GM12878 (cell line): Measurements from ENCODE around the gene APOA4. TPM values are rescaled to one million over a fixed set of nuclear protein-coding genes. Genes with fewer than 3 reads are reported as not detected.

Experiments
- ATAC-seq: fragments of 200-7000 bp; cut with Tn5 transposase; 3 replicates; pipeline ENCODE4 v1.9.1; 2020; ENCODE audit warnings: mild to moderate bottlenecking, moderate library complexity
- BruUV-seq: library from RNA; stranded (reverse); fragments of 400-500 nt; replicated peaks from 2 replicates; lab custom pipeline; 2021; lab: Mats Ljungman, UMichigan
- CTCF ChIA-PET: fragments of 300-600 bp; sonication (Branson Sonifier 250); formaldehyde crosslinking; extraction: SDS; loops from one replicate; lab custom pipeline; 2021; ENCODE audit warnings: inconsistent platforms; lab: Yijun Ruan, JAX
- POLR2A ChIA-PET: fragments of 350-600 bp; formaldehyde crosslinking; extraction: SDS; loops from one replicate; lab custom pipeline; 2021; ENCODE audit warnings: inconsistent platforms; lab: Charles Lee
- RAD21 ChIA-PET: fragments of 300-600 bp; sonication (Branson Sonifier 250); formaldehyde crosslinking; loops from one replicate; lab custom pipeline; 2023; ENCODE audit warnings: antibody characterized with exemption; ENCODE audit not compliant: unreplicated experiment; lab: Charles Lee
- SMC1A ChIA-PET: fragments of 300-600 bp; sonication (Branson Sonifier 250); formaldehyde crosslinking; loops from one replicate; lab custom pipeline; 2023; ENCODE audit not compliant: unreplicated experiment, uncharacterized antibody; lab: Charles Lee
- DNase-seq: peaks from one replicate; pipeline ENCODE4 v3.0.0-alpha.2; 2011; ENCODE audit warnings: low read depth, low spot score
- FAIRE-seq: peaks from 3 replicates; lab custom pipeline; 2011; peaks lifted over from hg19 to GRCh38; lab: Jason Lieb, UNC
- H2AFZ ChIP-seq: 2 replicates; pipeline ENCODE4 v1.6.0; 2011; ENCODE audit warnings: low read depth, low read length, control low read depth; ENCODE audit not compliant: control insufficient read depth
- H3K27ac ChIP-seq: 2 replicates; pipeline ENCODE4 v1.5.1; 2011; ENCODE audit warnings: control low read depth; ENCODE audit not compliant: control insufficient read depth, insufficient read depth
- H3K27me3 ChIP-seq, 2 experiments: replicated peaks in 1 of 2; 2 replicates each; pipeline versions ENCODE4 v1.6.0 to v1.6.1; 2011; ENCODE audit warnings: low read length in 1 of 2; ENCODE audit not compliant: control insufficient read depth in 2 of 2, insufficient read depth in 2 of 2
- H3K36me3 ChIP-seq, 2 experiments: 2 replicates each; pipeline ENCODE4 v1.5.1; 2011; ENCODE audit warnings: low read length in 1 of 2; ENCODE audit not compliant: control insufficient read depth in 2 of 2, insufficient read depth in 2 of 2
- H3K4me1 ChIP-seq: 2 replicates; pipeline ENCODE4 v1.6.1; 2011; ENCODE audit warnings: mild to moderate bottlenecking, low read length, moderate library complexity, mixed read lengths; ENCODE audit not compliant: control insufficient read depth, insufficient read depth
- H3K4me2 ChIP-seq: 2 replicates; pipeline ENCODE4 v1.6.0; 2011; ENCODE audit warnings: control low read depth; ENCODE audit not compliant: control insufficient read depth, insufficient read depth
- H3K4me3 ChIP-seq: fragments of 200-600 bp; sonication (generic); 2 replicates; pipeline ENCODE4 v1.5.1; 2016
- H3K79me2 ChIP-seq: 2 replicates; pipeline ENCODE4 v1.6.0; 2011; ENCODE audit warnings: low read length; ENCODE audit not compliant: control insufficient read depth, insufficient read depth
- H3K9ac ChIP-seq: 2 replicates; pipeline ENCODE4 v1.8.0; 2011; ENCODE audit warnings: low read length, control low read depth, mixed read lengths; ENCODE audit not compliant: control insufficient read depth, insufficient read depth
- H3K9me3 ChIP-seq: replicated peaks from 3 replicates; pipeline ENCODE4 v1.5.1; 2011; ENCODE audit warnings: mild to moderate bottlenecking, low read length; ENCODE audit not compliant: control insufficient read depth, insufficient read depth
- H4K20me1 ChIP-seq: 2 replicates; pipeline ENCODE4 v1.6.0; 2011; ENCODE audit not compliant: control insufficient read depth, insufficient read depth
- EZH2 ChIP-seq: IDR thresholded peaks from 2 replicates; pipeline ENCODE4 v1.6.1; 2012; ENCODE audit warnings: low read depth, mild to moderate bottlenecking, control low read depth, inconsistent platforms, low read length, borderline replicate concordance; ENCODE audit not compliant: control insufficient read depth
- MTA3 ChIP-seq: IDR thresholded peaks from 2 replicates; pipeline ENCODE4 v1.6.1; 2012; ENCODE audit warnings: low read length, inconsistent platforms, borderline replicate concordance
- NR2C2 ChIP-seq: IDR thresholded peaks from 2 replicates; pipeline ENCODE4 v1.6.1; 2011; ENCODE audit warnings: borderline replicate concordance, low read depth; ENCODE audit not compliant: control insufficient read depth, insufficient read length
- PAX8 ChIP-seq: fragments of 450-650 bp; IDR thresholded peaks from 2 replicates; pipeline ENCODE4 v1.6.1; 2017; ENCODE audit warnings: mild to moderate bottlenecking, moderate library complexity
- POU2F2 ChIP-seq: IDR thresholded peaks from 3 replicates; pipeline ENCODE4 v1.6.1; 2011; ENCODE audit warnings: low read depth, mild to moderate bottlenecking, low read length, borderline replicate concordance
- RAD51 ChIP-seq: fragments of 450-650 bp; IDR thresholded peaks from 2 replicates; pipeline ENCODE4 v1.6.1; 2016; ENCODE audit warnings: moderate library complexity, mild to moderate bottlenecking, inconsistent platforms
- ZNF207 ChIP-seq: fragments of 450-650 bp; IDR thresholded peaks from 2 replicates; pipeline ENCODE4 v1.6.1; 2014; ENCODE audit warnings: antibody characterized with exemption, mild to moderate bottlenecking, borderline replicate concordance
- ZSCAN29 ChIP-seq: fragments of 450-650 bp; IDR thresholded peaks from 2 replicates; pipeline ENCODE4 v1.6.1; 2017; ENCODE audit warnings: mild to moderate bottlenecking, moderate library complexity
- WGBS: methylation state at CpG from one replicate; pipeline ENCODE4 v1.1.6; 2016; ENCODE audit warnings: low lambda C conversion rate; ENCODE audit not compliant: insufficient replicate concordance, insufficient coverage; ENCODE audit errors: missing lambda C conversion rate; 5-methylcytosine and 5-hydroxymethylcytosine counted together
- in situ Hi-C: fragments of 300-500 bp; cut with MboI; formaldehyde crosslinking; loops from 9 replicates; pipeline ENCODE4 v1.14.3; 2018; ENCODE audit warnings: mixed read lengths
- intact Hi-C: fragments of 100-400 bp; cut with micrococcal nuclease; formaldehyde crosslinking; loops from one replicate; pipeline ENCODE4 v1.14.2; 2022; ENCODE audit not compliant: unreplicated experiment
- polyA plus RNA-seq, 11 experiments: library from polyadenylated mRNA; depleted of rRNA in 4 of 11; unstranded in 6 of 11; stranded (reverse) in 5 of 11; fragments of >200 nt; fragmentation: Nextera tagmentation in 4 of 11; fragmentation: Illumina TruSeq in 1 of 11; extraction: Ambion mirVana in 4 of 11; extraction: Trizol in 1 of 11; gene quantifications; 1 replicate in 1 of 11; 2 replicates in 10 of 11; pipeline versions ENCODE4 v1.2.1 to v1.2.3, GENCODE V29; 2011 to 2016; ENCODE audit warnings: inconsistent platforms in 2 of 11, missing spikeins in 2 of 11, low read depth in 1 of 11
- total RNA-seq, 4 experiments: library from RNA; depleted of rRNA in 3 of 4; stranded (reverse); fragments of >200 nt in 3 of 4; fragmentation: Illumina TruSeq in 1 of 4; extraction: Trizol in 1 of 4; gene quantifications; 2 replicates each; pipeline versions ENCODE4 v1.2.1 to v1.2.3, GENCODE V29; 2013 to 2021
- TF ChIP-seq, protein P1 (sequence below): IDR thresholded peaks from 2 replicates; pipeline ENCODE4 v1.6.1; 2012; ENCODE audit warnings: improper control_type of control experiment, low read depth, low read length; ENCODE audit not compliant: insufficient replicate concordance
- TF ChIP-seq, protein P2 (sequence below): fragments of 450-650 bp; IDR thresholded peaks from 2 replicates; pipeline ENCODE4 v1.6.1; 2017; ENCODE audit warnings: mild to moderate bottlenecking, low read depth, inconsistent platforms; ENCODE audit not compliant: poor library complexity, severe bottlenecking
- TF ChIP-seq, protein P3 (sequence below): IDR thresholded peaks from 2 replicates; pipeline ENCODE4 v1.6.1; 2012; ENCODE audit warnings: low read depth, low read length, improper control_type of control experiment
- TF ChIP-seq, protein P4 (sequence below): fragments of 450-650 bp; IDR thresholded peaks from 2 replicates; pipeline ENCODE4 v1.6.1; 2017; ENCODE audit warnings: mild to moderate bottlenecking, moderate library complexity

Gene APOA4
- total and polyA plus RNA-seq, 10 of the 15 experiments (the other 5 are each of a cell fraction or from before 2014, with no cell fraction given), result not detected

DNA sequence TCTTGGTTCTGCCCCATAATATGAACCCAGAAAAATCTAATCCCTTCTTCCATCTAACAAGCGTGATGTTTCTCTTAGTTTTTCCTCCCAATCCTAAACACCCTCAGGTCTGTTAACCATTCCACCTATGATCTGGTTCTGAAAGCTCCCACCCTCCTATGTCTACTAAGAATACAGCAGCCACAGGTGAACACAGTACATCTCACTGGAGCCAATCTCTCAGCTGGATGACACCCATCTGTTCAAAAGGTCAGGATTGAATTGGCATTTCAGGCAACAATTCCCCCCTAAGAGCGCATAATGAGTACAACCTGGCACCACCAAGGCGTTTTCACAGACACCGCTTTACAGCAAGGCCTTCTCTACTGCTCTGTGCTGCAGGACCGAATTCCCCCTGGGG lies 33.3 kb upstream of the APOA4 start:
- no peak for FAIRE-seq
- no TSS peak for BruUV-seq
- peaks cover 3 to 9% of the 10 kb centered on the region in 2 experiments; a peak in 2 of 4 replicates for H3K36me3 ChIP-seq
- TF ChIP-seq RAD51 (no peak), POU2F2 (no peak), ZSCAN29 (no peak), ZNF207 (no peak), PAX8 (no peak), EZH2 (no peak), NR2C2 (no peak), MTA3 (no peak)
- TF ChIP-seq, protein P1, sequence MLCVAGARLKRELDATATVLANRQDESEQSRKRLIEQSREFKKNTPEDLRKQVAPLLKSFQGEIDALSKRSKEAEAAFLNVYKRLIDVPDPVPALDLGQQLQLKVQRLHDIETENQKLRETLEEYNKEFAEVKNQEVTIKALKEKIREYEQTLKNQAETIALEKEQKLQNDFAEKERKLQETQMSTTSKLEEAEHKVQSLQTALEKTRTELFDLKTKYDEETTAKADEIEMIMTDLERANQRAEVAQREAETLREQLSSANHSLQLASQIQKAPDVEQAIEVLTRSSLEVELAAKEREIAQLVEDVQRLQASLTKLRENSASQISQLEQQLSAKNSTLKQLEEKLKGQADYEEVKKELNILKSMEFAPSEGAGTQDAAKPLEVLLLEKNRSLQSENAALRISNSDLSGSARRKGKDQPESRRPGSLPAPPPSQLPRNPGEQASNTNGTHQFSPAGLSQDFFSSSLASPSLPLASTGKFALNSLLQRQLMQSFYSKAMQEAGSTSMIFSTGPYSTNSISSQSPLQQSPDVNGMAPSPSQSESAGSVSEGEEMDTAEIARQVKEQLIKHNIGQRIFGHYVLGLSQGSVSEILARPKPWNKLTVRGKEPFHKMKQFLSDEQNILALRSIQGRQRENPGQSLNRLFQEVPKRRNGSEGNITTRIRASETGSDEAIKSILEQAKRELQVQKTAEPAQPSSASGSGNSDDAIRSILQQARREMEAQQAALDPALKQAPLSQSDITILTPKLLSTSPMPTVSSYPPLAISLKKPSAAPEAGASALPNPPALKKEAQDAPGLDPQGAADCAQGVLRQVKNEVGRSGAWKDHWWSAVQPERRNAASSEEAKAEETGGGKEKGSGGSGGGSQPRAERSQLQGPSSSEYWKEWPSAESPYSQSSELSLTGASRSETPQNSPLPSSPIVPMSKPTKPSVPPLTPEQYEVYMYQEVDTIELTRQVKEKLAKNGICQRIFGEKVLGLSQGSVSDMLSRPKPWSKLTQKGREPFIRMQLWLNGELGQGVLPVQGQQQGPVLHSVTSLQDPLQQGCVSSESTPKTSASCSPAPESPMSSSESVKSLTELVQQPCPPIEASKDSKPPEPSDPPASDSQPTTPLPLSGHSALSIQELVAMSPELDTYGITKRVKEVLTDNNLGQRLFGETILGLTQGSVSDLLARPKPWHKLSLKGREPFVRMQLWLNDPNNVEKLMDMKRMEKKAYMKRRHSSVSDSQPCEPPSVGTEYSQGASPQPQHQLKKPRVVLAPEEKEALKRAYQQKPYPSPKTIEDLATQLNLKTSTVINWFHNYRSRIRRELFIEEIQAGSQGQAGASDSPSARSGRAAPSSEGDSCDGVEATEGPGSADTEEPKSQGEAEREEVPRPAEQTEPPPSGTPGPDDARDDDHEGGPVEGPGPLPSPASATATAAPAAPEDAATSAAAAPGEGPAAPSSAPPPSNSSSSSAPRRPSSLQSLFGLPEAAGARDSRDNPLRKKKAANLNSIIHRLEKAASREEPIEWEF, result no peak
- TF ChIP-seq, protein P2, sequence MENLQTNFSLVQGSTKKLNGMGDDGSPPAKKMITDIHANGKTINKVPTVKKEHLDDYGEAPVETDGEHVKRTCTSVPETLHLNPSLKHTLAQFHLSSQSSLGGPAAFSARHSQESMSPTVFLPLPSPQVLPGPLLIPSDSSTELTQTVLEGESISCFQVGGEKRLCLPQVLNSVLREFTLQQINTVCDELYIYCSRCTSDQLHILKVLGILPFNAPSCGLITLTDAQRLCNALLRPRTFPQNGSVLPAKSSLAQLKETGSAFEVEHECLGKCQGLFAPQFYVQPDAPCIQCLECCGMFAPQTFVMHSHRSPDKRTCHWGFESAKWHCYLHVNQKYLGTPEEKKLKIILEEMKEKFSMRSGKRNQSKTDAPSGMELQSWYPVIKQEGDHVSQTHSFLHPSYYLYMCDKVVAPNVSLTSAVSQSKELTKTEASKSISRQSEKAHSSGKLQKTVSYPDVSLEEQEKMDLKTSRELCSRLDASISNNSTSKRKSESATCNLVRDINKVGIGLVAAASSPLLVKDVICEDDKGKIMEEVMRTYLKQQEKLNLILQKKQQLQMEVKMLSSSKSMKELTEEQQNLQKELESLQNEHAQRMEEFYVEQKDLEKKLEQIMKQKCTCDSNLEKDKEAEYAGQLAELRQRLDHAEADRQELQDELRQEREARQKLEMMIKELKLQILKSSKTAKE, result no peak
- TF ChIP-seq, protein P3, sequence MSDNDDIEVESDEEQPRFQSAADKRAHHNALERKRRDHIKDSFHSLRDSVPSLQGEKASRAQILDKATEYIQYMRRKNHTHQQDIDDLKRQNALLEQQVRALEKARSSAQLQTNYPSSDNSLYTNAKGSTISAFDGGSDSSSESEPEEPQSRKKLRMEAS, result no peak
- TF ChIP-seq, protein P4, sequence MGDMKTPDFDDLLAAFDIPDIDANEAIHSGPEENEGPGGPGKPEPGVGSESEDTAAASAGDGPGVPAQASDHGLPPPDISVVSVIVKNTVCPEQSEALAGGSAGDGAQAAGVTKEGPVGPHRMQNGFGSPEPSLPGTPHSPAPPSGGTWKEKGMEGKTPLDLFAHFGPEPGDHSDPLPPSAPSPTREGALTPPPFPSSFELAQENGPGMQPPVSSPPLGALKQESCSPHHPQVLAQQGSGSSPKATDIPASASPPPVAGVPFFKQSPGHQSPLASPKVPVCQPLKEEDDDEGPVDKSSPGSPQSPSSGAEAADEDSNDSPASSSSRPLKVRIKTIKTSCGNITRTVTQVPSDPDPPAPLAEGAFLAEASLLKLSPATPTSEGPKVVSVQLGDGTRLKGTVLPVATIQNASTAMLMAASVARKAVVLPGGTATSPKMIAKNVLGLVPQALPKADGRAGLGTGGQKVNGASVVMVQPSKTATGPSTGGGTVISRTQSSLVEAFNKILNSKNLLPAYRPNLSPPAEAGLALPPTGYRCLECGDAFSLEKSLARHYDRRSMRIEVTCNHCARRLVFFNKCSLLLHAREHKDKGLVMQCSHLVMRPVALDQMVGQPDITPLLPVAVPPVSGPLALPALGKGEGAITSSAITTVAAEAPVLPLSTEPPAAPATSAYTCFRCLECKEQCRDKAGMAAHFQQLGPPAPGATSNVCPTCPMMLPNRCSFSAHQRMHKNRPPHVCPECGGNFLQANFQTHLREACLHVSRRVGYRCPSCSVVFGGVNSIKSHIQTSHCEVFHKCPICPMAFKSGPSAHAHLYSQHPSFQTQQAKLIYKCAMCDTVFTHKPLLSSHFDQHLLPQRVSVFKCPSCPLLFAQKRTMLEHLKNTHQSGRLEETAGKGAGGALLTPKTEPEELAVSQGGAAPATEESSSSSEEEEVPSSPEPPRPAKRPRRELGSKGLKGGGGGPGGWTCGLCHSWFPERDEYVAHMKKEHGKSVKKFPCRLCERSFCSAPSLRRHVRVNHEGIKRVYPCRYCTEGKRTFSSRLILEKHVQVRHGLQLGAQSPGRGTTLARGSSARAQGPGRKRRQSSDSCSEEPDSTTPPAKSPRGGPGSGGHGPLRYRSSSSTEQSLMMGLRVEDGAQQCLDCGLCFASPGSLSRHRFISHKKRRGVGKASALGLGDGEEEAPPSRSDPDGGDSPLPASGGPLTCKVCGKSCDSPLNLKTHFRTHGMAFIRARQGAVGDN, result no peak

More for the DNA sequence above, 33.3 kb upstream of the APOA4 start:
- H3K9ac ChIP-seq, result no peak overlapping the region
- no peak for ATAC-seq
- ChIA-PET SMC1A (interaction anchor here (0.9 kb wide), 1 partner anchor 20 kb away, joined by 3 read pairs; no protein-coding TSS in a partner anchor), POLR2A (interaction anchor here (0.5 to 1.1 kb wide), 3 partner anchors 33 to 293 kb away, joined by 3 read pairs; no protein-coding TSS in a partner anchor), RAD21 (interaction anchor here (5.0 kb wide), 1 partner anchor 21 kb away, joined by 32 read pairs; no protein-coding TSS in a partner anchor), CTCF (interaction anchor here (1.2 to 2.1 kb wide), 2 partner anchors 250 to 370 kb away, joined by 4 to 5 read pairs; no protein-coding TSS in a partner anchor)
- no peaks in the 10 kb centered on the region for H3K27me3 ChIP-seq
- no peak overlapping the region for H3K4me3 ChIP-seq
- no peak overlapping the region for H3K27ac ChIP-seq
- peaks cover 28% of the 10 kb centered on the region for H3K4me1 ChIP-seq
- H3K79me2 ChIP-seq, result no peaks in the 10 kb centered on the region
- DNase-seq, result no peak
- H3K4me2 ChIP-seq, result no peak overlapping the region
- no peaks in the 10 kb centered on the region for H3K9me3 ChIP-seq
- no peak overlapping the region for H2AFZ ChIP-seq
- in situ Hi-C loops (no loop called here), intact Hi-C loops (no loop called here)
- H4K20me1 ChIP-seq, result no peaks in the 10 kb centered on the region
- WGBS, result 98% methylated on average over 5 of the region's 5 CpGs
